Trophoblast cell (in vitro differentiated cells and primary cell): ENCODE results near the gene FAM53A.

Source experiments
- DNase-seq, 2 donors: peaks; one replicate each; pipeline ENCODE4 v3.0.0-alpha.2; 2016
- H2AFZ ChIP-seq: 2 replicates; pipeline ENCODE4 v1.6.1; 2013; ENCODE audit warnings: low read length, moderate library complexity, mild to moderate bottlenecking; ENCODE audit not compliant: insufficient read depth, poor library complexity
- H2AK5ac ChIP-seq: 2 replicates; pipeline ENCODE4 v1.6.1; 2013; ENCODE audit warnings: mild to moderate bottlenecking, low read length
- H2BK120ac ChIP-seq: 2 replicates; pipeline ENCODE4 v1.6.1; 2013; ENCODE audit warnings: low read length, mild to moderate bottlenecking, moderate library complexity; ENCODE audit not compliant: insufficient read depth, poor library complexity
- H2BK12ac ChIP-seq: 2 replicates; pipeline ENCODE4 v1.6.1; 2013; ENCODE audit warnings: mild to moderate bottlenecking, low read length, moderate library complexity
- H2BK5ac ChIP-seq: 2 replicates; pipeline ENCODE4 v1.6.1; 2013; ENCODE audit warnings: low read length, low read depth, moderate library complexity, mild to moderate bottlenecking; ENCODE audit not compliant: poor library complexity
- H3K14ac ChIP-seq: 2 replicates; pipeline ENCODE4 v1.6.1; 2013; ENCODE audit warnings: mild to moderate bottlenecking, low read length
- H3K18ac ChIP-seq: 2 replicates; pipeline ENCODE4 v1.6.1; 2013; ENCODE audit warnings: mild to moderate bottlenecking, low read length
- H3K23ac ChIP-seq: 2 replicates; pipeline ENCODE4 v1.6.1; 2013; ENCODE audit warnings: low read length
- H3K27ac ChIP-seq: 2 replicates; pipeline ENCODE4 v1.5.1; 2013; ENCODE audit warnings: low read depth, mild to moderate bottlenecking, inconsistent platforms, low read length, moderate library complexity
- H3K27me3 ChIP-seq: 2 replicates; pipeline ENCODE4 v1.6.1; 2013; ENCODE audit warnings: inconsistent platforms, mild to moderate bottlenecking, low read length, moderate library complexity; ENCODE audit not compliant: insufficient read depth
- H3K36me3 ChIP-seq, 2 experiments: 1 replicate in 1 of 2; 2 replicates in 1 of 2; pipeline ENCODE4 v1.6.1; 2013; ENCODE audit warnings: low read length in 2 of 2, mild to moderate bottlenecking in 2 of 2, moderate library complexity in 1 of 2; ENCODE audit not compliant: insufficient read depth in 2 of 2, control insufficient read depth in 1 of 2
- H3K4ac ChIP-seq: 2 replicates; pipeline ENCODE4 v1.6.1; 2013; ENCODE audit warnings: low read depth, mild to moderate bottlenecking, low read length, moderate library complexity
- H3K4me1 ChIP-seq, 2 experiments: 1 replicate in 1 of 2; 2 replicates in 1 of 2; pipeline ENCODE4 v1.6.1; 2013; ENCODE audit warnings: low read length in 2 of 2, mild to moderate bottlenecking in 2 of 2, moderate library complexity in 1 of 2; ENCODE audit not compliant: insufficient read depth in 2 of 2, control insufficient read depth in 1 of 2
- H3K4me2 ChIP-seq: 2 replicates; pipeline ENCODE4 v1.6.1; 2013; ENCODE audit warnings: inconsistent platforms, mild to moderate bottlenecking, low read length, moderate library complexity
- H3K4me3 ChIP-seq: 2 replicates; pipeline ENCODE4 v1.5.1; 2013; ENCODE audit warnings: mild to moderate bottlenecking, low read depth, low read length, inconsistent platforms
- H3K79me1 ChIP-seq: one replicate; pipeline ENCODE4 v1.6.1; 2013; ENCODE audit warnings: low read length
- H3K79me2 ChIP-seq: 2 replicates; pipeline ENCODE4 v1.6.1; 2013; ENCODE audit warnings: low read length, mild to moderate bottlenecking; ENCODE audit not compliant: control insufficient read depth, insufficient read depth, poor library complexity
- H3K9ac ChIP-seq: 2 replicates; pipeline ENCODE4 v1.6.1; 2013; ENCODE audit warnings: mild to moderate bottlenecking, low read length
- H3K9me3 ChIP-seq: 2 replicates; pipeline ENCODE4 v1.6.1; 2013; ENCODE audit warnings: low read depth, mild to moderate bottlenecking, control low read depth, inconsistent platforms, low read length; ENCODE audit not compliant: insufficient read depth
- H4K12ac ChIP-seq: 2 replicates; pipeline ENCODE4 v1.6.1; 2013; ENCODE audit warnings: low read depth, mild to moderate bottlenecking, low read length, moderate library complexity
- H4K8ac ChIP-seq: 2 replicates; pipeline ENCODE4 v1.6.1; 2013; ENCODE audit warnings: low read depth, mild to moderate bottlenecking, low read length, moderate library complexity
- H4K91ac ChIP-seq: one replicate; pipeline ENCODE4 v1.6.1; 2013; ENCODE audit warnings: low read depth, mild to moderate bottlenecking, low read length, moderate library complexity
- WGBS: extraction: QIAGEN DNeasy Blood & Tissue Kit; methylation state at CpG from one replicate; pipeline ENCODE4 v1.1.7; 2013; ENCODE audit warnings: missing lambda C conversion rate; ENCODE audit not compliant: insufficient read length, insufficient coverage; ENCODE audit errors: extremely low coverage; 5-methylcytosine and 5-hydroxymethylcytosine counted together

The FAM53A gene

GRCh38 chr4:1716065-1716945 is 32.2 kb upstream of the FAM53A start:
- Histone ChIP-seq H4K8ac (no peak overlapping the region), H2BK12ac (no peak overlapping the region), H3K9ac (no peak overlapping the region), H3K4me3 (no peak overlapping the region), H2BK120ac (no peak overlapping the region), H3K36me3 (peaks cover 21 to 27% of the 10 kb centered on the region in 2 experiments), H3K9me3 (no peaks in the 10 kb centered on the region), H4K12ac (no peak overlapping the region), H4K91ac (no peak overlapping the region), H3K79me1 (peaks cover 22% of the 10 kb centered on the region), H3K14ac (no peak overlapping the region), H2AFZ (no peak overlapping the region), H3K4me1 (peaks cover 11 to 13% of the 10 kb centered on the region in 2 experiments), H3K27me3 (no peaks in the 10 kb centered on the region), H3K79me2 (peaks cover 22% of the 10 kb centered on the region), H2AK5ac (no peak overlapping the region), H3K18ac (no peak overlapping the region), H3K27ac (no peak overlapping the region), H3K4me2 (no peak overlapping the region), H3K4ac (no peak overlapping the region), H2BK5ac (no peak overlapping the region), H3K23ac (no peak overlapping the region)
- no CpG with 5 or more reads among the region's 15 CpGs for WGBS
- DNase-seq: no peak

GRCh38 chr4:1715002-1715758 is 31.1 kb upstream of the FAM53A start:
- Histone ChIP-seq H3K4ac (no peak overlapping the region), H3K4me3 (no peak overlapping the region)
- no CpG with 5 or more reads among the region's 16 CpGs for WGBS

GRCh38 chr4:1714303-1715001 is 30.3 kb upstream of the FAM53A start:
- Histone ChIP-seq H2BK120ac (no peak overlapping the region), H3K18ac (no peak overlapping the region), H3K27ac (no peak overlapping the region), H3K4me2 (no peak overlapping the region), H3K23ac (no peak overlapping the region), H2BK5ac (no peak overlapping the region), H2BK12ac (no peak overlapping the region), H3K79me1 (peaks cover 16% of the 10 kb centered on the region), H3K79me2 (peaks cover 19% of the 10 kb centered on the region), H3K27me3 (no peaks in the 10 kb centered on the region), H3K9ac (no peak overlapping the region), H3K14ac (no peak overlapping the region), H4K8ac (no peak overlapping the region), H2AFZ (no peak overlapping the region), H2AK5ac (no peak overlapping the region), H4K12ac (no peak overlapping the region), H3K4me3 (no peak overlapping the region), H4K91ac (no peak overlapping the region), H3K4ac (no peak overlapping the region), H3K36me3 (peaks cover 26 to 34% of the 10 kb centered on the region in 2 experiments), H3K9me3 (no peaks in the 10 kb centered on the region), H3K4me1 (peaks cover 12 to 16% of the 10 kb centered on the region in 2 experiments)
- WGBS: no CpG with 5 or more reads among the region's 9 CpGs
- DNase-seq: no peak

More at GRCh38 chr4:1715002-1715758, 31.1 kb upstream of the FAM53A start:
- Histone ChIP-seq H2AFZ (no peak overlapping the region), H3K14ac (no peak overlapping the region), H3K79me2 (peaks cover 22% of the 10 kb centered on the region), H3K79me1 (peaks cover 16% of the 10 kb centered on the region), H4K8ac (no peak overlapping the region), H2BK12ac (no peak overlapping the region), H3K27ac (no peak overlapping the region), H3K23ac (no peak overlapping the region), H2AK5ac (no peak overlapping the region), H3K9me3 (no peaks in the 10 kb centered on the region), H2BK120ac (no peak overlapping the region), H3K36me3 (peaks cover 21 to 29% of the 10 kb centered on the region in 2 experiments), H3K18ac (no peak overlapping the region), H4K12ac (no peak overlapping the region), H4K91ac (no peak overlapping the region), H3K4me2 (no peak overlapping the region), H3K9ac (no peak overlapping the region), H3K27me3 (no peaks in the 10 kb centered on the region), H2BK5ac (no peak overlapping the region), H3K4me1 (peaks cover 13 to 18% of the 10 kb centered on the region in 2 experiments)
- no peak for DNase-seq
